ENCODE data around the gene HBG2.

DNA sequence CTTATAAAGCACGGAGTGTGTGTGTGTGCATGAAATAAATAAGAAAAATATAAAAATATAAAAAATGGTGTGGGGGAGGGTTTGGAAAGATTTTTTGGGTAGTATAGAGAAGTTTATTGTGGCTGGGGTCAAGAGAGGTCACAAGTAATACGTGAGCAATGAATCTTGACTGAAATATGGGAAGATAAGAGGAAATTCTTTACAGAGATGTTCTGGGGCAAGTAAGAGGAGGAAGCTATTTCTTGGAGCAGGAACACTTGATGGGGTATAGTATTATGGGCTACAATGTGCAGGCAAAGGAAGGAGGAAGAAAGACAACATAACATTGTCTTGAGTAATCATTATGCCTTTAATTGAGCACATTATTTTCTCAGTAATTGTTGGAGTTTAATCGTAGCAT is 22.4 kb downstream of the HBG2 start:
- TF ChIP-seq, protein P1, sequence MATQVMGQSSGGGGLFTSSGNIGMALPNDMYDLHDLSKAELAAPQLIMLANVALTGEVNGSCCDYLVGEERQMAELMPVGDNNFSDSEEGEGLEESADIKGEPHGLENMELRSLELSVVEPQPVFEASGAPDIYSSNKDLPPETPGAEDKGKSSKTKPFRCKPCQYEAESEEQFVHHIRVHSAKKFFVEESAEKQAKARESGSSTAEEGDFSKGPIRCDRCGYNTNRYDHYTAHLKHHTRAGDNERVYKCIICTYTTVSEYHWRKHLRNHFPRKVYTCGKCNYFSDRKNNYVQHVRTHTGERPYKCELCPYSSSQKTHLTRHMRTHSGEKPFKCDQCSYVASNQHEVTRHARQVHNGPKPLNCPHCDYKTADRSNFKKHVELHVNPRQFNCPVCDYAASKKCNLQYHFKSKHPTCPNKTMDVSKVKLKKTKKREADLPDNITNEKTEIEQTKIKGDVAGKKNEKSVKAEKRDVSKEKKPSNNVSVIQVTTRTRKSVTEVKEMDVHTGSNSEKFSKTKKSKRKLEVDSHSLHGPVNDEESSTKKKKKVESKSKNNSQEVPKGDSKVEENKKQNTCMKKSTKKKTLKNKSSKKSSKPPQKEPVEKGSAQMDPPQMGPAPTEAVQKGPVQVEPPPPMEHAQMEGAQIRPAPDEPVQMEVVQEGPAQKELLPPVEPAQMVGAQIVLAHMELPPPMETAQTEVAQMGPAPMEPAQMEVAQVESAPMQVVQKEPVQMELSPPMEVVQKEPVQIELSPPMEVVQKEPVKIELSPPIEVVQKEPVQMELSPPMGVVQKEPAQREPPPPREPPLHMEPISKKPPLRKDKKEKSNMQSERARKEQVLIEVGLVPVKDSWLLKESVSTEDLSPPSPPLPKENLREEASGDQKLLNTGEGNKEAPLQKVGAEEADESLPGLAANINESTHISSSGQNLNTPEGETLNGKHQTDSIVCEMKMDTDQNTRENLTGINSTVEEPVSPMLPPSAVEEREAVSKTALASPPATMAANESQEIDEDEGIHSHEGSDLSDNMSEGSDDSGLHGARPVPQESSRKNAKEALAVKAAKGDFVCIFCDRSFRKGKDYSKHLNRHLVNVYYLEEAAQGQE (IDR thresholded peaks at IDR 0.05; ENCODE audit: insufficient read depth in 1 of 2, low read depth in 2 of 2, low read length in 2 of 2), result no peak
- no peak for TF ChIP-seq SIN3A (IDR thresholded peaks at IDR 0.05; ENCODE audit: borderline replicate concordance, insufficient read depth, low read length)

All from PFSK-1 (cell line).